Testis (tissue), 3 donors: ENCODE results near the gene TCEANC. TPM values are rescaled to one million over a fixed set of nuclear protein-coding genes. Genes with fewer than 3 reads are reported as not detected.

ENCODE experiments used
- DNase-seq: peaks from one replicate; pipeline ENCODE4 v3.0.0-alpha.2; 2019
- H3K27ac ChIP-seq, 2 donors: fragments of 200-600 bp; sonication (generic); one replicate each; pipeline ENCODE4 v1.5.1; 2019
- H3K27me3 ChIP-seq: fragments of 200-600 bp; sonication (generic); one replicate; pipeline ENCODE4 v1.5.1; 2019
- H3K36me3 ChIP-seq: fragments of 200-600 bp; sonication (generic); one replicate; pipeline ENCODE4 v1.5.1; 2017; ENCODE audit warnings: low read depth; ENCODE audit errors: missing control alignments
- H3K4me1 ChIP-seq: fragments of 200-600 bp; sonication (generic); one replicate; pipeline ENCODE4 v1.5.1; 2019
- H3K4me3 ChIP-seq, 2 donors: fragments of 200-600 bp; sonication (generic); one replicate each; pipeline ENCODE4 v1.5.1; 2017 to 2019
- H3K9me3 ChIP-seq: fragments of 200-600 bp; sonication (generic); one replicate; pipeline ENCODE4 v1.5.1; 2017
- CTCF ChIP-seq, 3 experiments: fragments of 450-650 bp in 2 of 3; fragments of 200-600 bp in 1 of 3; sonication (generic) in 1 of 3; IDR thresholded peaks; one replicate each; pipeline ENCODE4 v1.5.1; 2016 to 2019; ENCODE audit warnings: antibody characterized with exemption in 3 of 3, mild to moderate bottlenecking in 2 of 3, moderate library complexity in 1 of 3
- POLR2A ChIP-seq: fragments of 450-650 bp; IDR thresholded peaks from one replicate; pipeline ENCODE4 v1.6.1; 2017; ENCODE audit warnings: antibody characterized with exemption, mild to moderate bottlenecking, moderate library complexity
- WGBS, 2 donors: methylation state at CpG; one replicate each; pipeline ENCODE4 v1.1.5; 2018; 5-methylcytosine and 5-hydroxymethylcytosine counted together
- intact Hi-C: fragments of 100-400 bp; cut with DNase I; formaldehyde crosslinking; loops from one replicate; pipeline ENCODE4 v1.15.1; 2023; ENCODE audit warnings: low total_unique reads
- polyA plus RNA-seq: library from polyadenylated mRNA; stranded (reverse); fragments of 350-450 nt; fragmentation: Illumina TruSeq; extraction: RNeasy Lipid Tissue Mini Kit (QIAGEN cat#74804); gene quantifications from one replicate; pipeline ENCODE4 v1.2.3, GENCODE V29; 2014; ENCODE audit warnings: low read depth, low replicate concordance; ENCODE audit not compliant: insufficient read depth
- total RNA-seq, 2 donors: library from RNA; depleted of rRNA; stranded (reverse); fragments of >200 nt; gene quantifications; one replicate each; pipeline ENCODE4 v1.2.3, GENCODE V29; 2016

The TCEANC gene
- total and polyA plus RNA-seq, 3 donors from 2014 or later = 2.1 to 5.6 (median 4.8) TPM

DNA sequence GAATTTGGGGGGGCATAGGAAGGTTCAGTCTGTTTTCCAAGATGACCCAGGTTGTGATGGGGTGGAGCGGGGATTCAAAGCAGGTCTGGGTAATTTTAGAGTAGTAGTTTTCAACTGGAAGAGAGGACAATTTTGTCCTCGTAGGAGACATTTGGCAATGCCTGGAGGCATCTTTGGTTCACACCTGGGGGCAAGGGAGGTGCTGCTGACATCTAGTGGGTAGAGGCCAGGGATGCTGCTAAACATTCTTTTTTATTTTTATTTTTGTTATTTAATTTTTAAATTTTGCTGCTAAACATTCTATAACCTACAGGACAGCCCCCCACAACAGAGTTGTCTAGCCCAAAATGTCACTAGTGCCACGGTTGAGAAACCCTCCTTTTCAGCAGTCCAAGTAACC lies 37.9 kb downstream of the TCEANC start:
- WGBS, 2 donors = 41 to 57% methylated on average over 3 of the region's 3 CpGs
- Histone ChIP-seq H3K4me3 (no peak overlapping the region), H3K27me3 (no peaks in the 10 kb centered on the region), H3K4me1 (peaks cover 3% of the 10 kb centered on the region), H3K27ac (peak overlapping the region in 1 of 2 donors; percentile 93), H3K36me3 (no peaks in the 10 kb centered on the region), H3K9me3 (no peaks in the 10 kb centered on the region)
- no peak for TF ChIP-seq CTCF (IDR thresholded peaks at IDR 0.05)
- TF ChIP-seq POLR2A = no peak
- intact Hi-C loops = no loop called here
- DNase-seq = no peak

- intact Hi-C loops = no loop called here
- TF ChIP-seq CTCF (IDR thresholded peaks at IDR 0.05) (no peak), POLR2A (no peak)
- Histone ChIP-seq H3K27me3 (no peaks in the 10 kb centered on the region), H3K4me3 (no peak overlapping the region), H3K4me1 (peaks cover 3% of the 10 kb centered on the region), H3K36me3 (no peaks in the 10 kb centered on the region), H3K27ac (no peak overlapping the region), H3K9me3 (no peaks in the 10 kb centered on the region)
- DNase-seq = no peak
- WGBS, 2 donors = 54 to 60% methylated on average over 5 to 7 of the region's 7 CpGs
Observed at GRCh38 chrX:13691841-13692371, 39.0 kb downstream of the TCEANC start.

GRCh38 chrX:13692771-13693231 lies 39.9 kb downstream of the TCEANC start:
- Histone ChIP-seq H3K4me3 (no peak overlapping the region), H3K27me3 (no peaks in the 10 kb centered on the region), H3K4me1 (peaks cover 3% of the 10 kb centered on the region), H3K27ac (no peak overlapping the region), H3K36me3 (no peaks in the 10 kb centered on the region), H3K9me3 (no peaks in the 10 kb centered on the region)
- intact Hi-C loops = no loop called here
- WGBS, 2 donors = 59 to 62% methylated on average over 5 of the region's 5 CpGs
- no peak for DNase-seq
- TF ChIP-seq CTCF (IDR thresholded peaks at IDR 0.05) = no peak
- no peak for TF ChIP-seq POLR2A

- Histone ChIP-seq H3K27me3 (no peaks in the 10 kb centered on the region), H3K4me3 (no peak overlapping the region), H3K4me1 (peaks cover 3% of the 10 kb centered on the region), H3K36me3 (no peaks in the 10 kb centered on the region), H3K27ac (no peak overlapping the region), H3K9me3 (no peaks in the 10 kb centered on the region)
- intact Hi-C loops = no loop called here
- no peak for DNase-seq
- TF ChIP-seq CTCF (IDR thresholded peaks at IDR 0.05) = no peak
- TF ChIP-seq POLR2A = no peak
- 64 to 68% methylated on average over 6 to 7 of the region's 7 CpGs for WGBS, 2 donors
Observed at GRCh38 chrX:13693341-13693961, 40.5 kb downstream of the TCEANC start.

GRCh38 chrX:13694359-13694758 lies 41.4 kb downstream of the TCEANC start:
- peaks cover 3% of the 10 kb centered on the region for H3K4me1 ChIP-seq
- no peaks in the 10 kb centered on the region for H3K9me3 ChIP-seq
- H3K27ac ChIP-seq = no peak overlapping the region
- H3K27me3 ChIP-seq = no peaks in the 10 kb centered on the region
- DNase-seq = no peak
- no peak overlapping the region for H3K4me3 ChIP-seq
- WGBS, 2 donors = 80 to 88% methylated on average over 1 to 2 of the region's 2 CpGs
- no peak for TF ChIP-seq CTCF (IDR thresholded peaks at IDR 0.05)
- TF ChIP-seq POLR2A = no peak
- H3K36me3 ChIP-seq = no peaks in the 10 kb centered on the region
- intact Hi-C loops = no loop called here
